ENCODE data around the gene MZT2B. TPM values are rescaled to one million over a fixed set of nuclear protein-coding genes. Genes with fewer than 3 reads are reported as not detected.
"Not testable (repeated sequence)": the region's sequence is repeated elsewhere in the genome, so short reads cannot be mapped to it uniquely, and the experiment has no call there.

The MZT2B gene, protein sequence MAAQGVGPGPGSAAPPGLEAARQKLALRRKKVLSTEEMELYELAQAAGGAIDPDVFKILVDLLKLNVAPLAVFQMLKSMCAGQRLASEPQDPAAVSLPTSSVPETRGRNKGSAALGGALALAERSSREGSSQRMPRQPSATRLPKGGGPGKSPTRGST
- total RNA-seq (100 to 1,000 TPM; 205 to 207 TPM), polyA plus RNA-seq (100 to 1,000 TPM; 184 to 199 TPM)

GRCh38 chr2:130181880-130182682 is at the start of gene MZT2B:
MZT2B (plus strand) TSS chr2:130182262; CDS start chr2:130182283, 21 bp downstream.
- not testable (repeated sequence) for H3K27me3 Mint-ChIP-seq

GRCh38 chr2:130135692-130136541 is 46.1 kb upstream of the MZT2B start:
- intact Hi-C loops (cut with micrococcal nuclease) = no loop called here
- Mint-ChIP-seq H3K9me3 (peaks cover 0 to 2% (median 0%) of the 10 kb centered on the region in 8 donors), H3K4me1 (no peaks in the 10 kb centered on the region)

More at GRCh38 chr2:130181880-130182682, at the start of gene MZT2B:
- Mint-ChIP-seq H3K27ac (peak within 1 kb of the TSS; percentile 94 to 98 (median 96)), H3K4me3 (peak within 1 kb of the TSS; percentile 90 to 97 (median 91)), H3K4me1 (peaks cover 11 to 47% (median 23%) of the 10 kb centered on the region in 4 donors)
- not testable (repeated sequence) for H3K9me3 Mint-ChIP-seq; H3K36me3 Mint-ChIP-seq; H3K27me3 ChIP-seq (ENCODE audit: insufficient read depth, low read length); H3K9me3 ChIP-seq (ENCODE audit: control insufficient read depth in 1 of 2, low read length in 2 of 2); H3K36me3 ChIP-seq (ENCODE audit: insufficient read depth, low read length)
- peaks cover 28% of the 10 kb centered on the region for H3K4me1 ChIP-seq (ENCODE audit: insufficient read depth, low read length)
- peak within 1 kb of the TSS; percentile 81 to 97 for H3K4me3 ChIP-seq (ENCODE audit: low read length in 2 of 2)
- intact Hi-C loops (cut with micrococcal nuclease) = loop anchor here (1.0 to 5.0 kb wide), 6 partner anchors 37 to 1311 kb away; partner anchors contain the start of genes CCDC74B, IMP4, MZT2A and PLEKHB2
- ChIA-PET CTCF (ENCODE audit: partially characterized antibody) (interaction anchor here (0.8 to 2.4 kb wide), 6 partner anchors 149 to 1311 kb away, joined by 3 to 32 read pairs (median 5); partner anchors contain the start of genes IMP4 and MZT2A), POLR2A (ENCODE audit: partially characterized antibody) (interaction anchor here (0.5 to 5.1 kb wide), 12 partner anchors 14 to 1345 kb away, joined by 3 to 98 read pairs (median 3); partner anchors contain the start of genes CCDC74A and IMP4)
- peak; percentile 90 to 94 (median 93) for DNase-seq
- H3K27ac ChIP-seq (ENCODE audit: low read depth, low read length) = peak within 1 kb of the TSS; percentile 90

DNA sequence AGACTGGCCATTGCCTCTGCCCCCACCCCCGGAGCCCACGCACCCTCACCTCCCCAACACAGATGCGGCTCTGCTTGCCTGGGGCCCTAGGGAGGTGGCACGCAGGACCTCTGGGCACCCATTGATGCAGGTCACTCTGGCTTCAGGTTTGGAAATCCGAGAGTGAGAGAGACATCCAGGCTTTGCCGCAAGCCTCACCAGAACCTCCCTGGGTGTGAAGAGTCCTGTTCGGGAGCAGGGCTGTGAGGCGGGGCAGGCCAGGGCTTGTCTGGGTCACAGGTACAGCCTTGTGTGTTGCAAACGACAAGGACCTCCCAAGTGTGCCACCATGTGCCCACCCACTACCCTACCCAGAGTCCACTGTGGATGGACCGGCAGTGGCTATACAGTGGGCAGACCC is 45.5 kb upstream of the MZT2B start:
- H3K4me3 ChIP-seq (ENCODE audit: low read length in 2 of 2); DNase-seq; CTCF ChIA-PET (ENCODE audit: partially characterized antibody); H3K4me3 Mint-ChIP-seq; H3K36me3 Mint-ChIP-seq; intact Hi-C loops (cut with micrococcal nuclease); H3K27ac Mint-ChIP-seq; H3K4me1 ChIP-seq (ENCODE audit: insufficient read depth, low read length); H3K9me3 Mint-ChIP-seq; H3K27me3 Mint-ChIP-seq; POLR2A ChIA-PET (ENCODE audit: partially characterized antibody); H3K4me1 Mint-ChIP-seq; H3K27ac ChIP-seq (ENCODE audit: low read depth, low read length); H3K36me3 ChIP-seq (ENCODE audit: insufficient read depth, low read length); H3K9me3 ChIP-seq (ENCODE audit: control insufficient read depth in 1 of 2, low read length in 2 of 2); H3K27me3 ChIP-seq (ENCODE audit: insufficient read depth, low read length): not testable (repeated sequence)

More at GRCh38 chr2:130135692-130136541, 46.1 kb upstream of the MZT2B start:
- POLR2A ChIA-PET (ENCODE audit: partially characterized antibody) = no interaction called here
- Histone ChIP-seq H3K27me3 (ENCODE audit: insufficient read depth, low read length) (no peaks in the 10 kb centered on the region), H3K4me3 (ENCODE audit: low read length in 2 of 2) (no peak overlapping the region), H3K9me3 (ENCODE audit: control insufficient read depth in 1 of 2, low read length in 2 of 2) (no peaks in the 10 kb centered on the region), H3K27ac (ENCODE audit: low read depth, low read length) (no peak overlapping the region), H3K36me3 (ENCODE audit: insufficient read depth, low read length) (no peaks in the 10 kb centered on the region), H3K4me1 (ENCODE audit: insufficient read depth, low read length) (no peaks in the 10 kb centered on the region)
- DNase-seq = no peak
- no peak overlapping the region for H3K4me3 Mint-ChIP-seq
- H3K27ac Mint-ChIP-seq = no peak overlapping the region
- no peaks in the 10 kb centered on the region for H3K36me3 Mint-ChIP-seq
- peaks cover 0 to 2% of the 10 kb centered on the region in 2 donors for H3K27me3 Mint-ChIP-seq
- CTCF ChIA-PET (ENCODE audit: partially characterized antibody) = no interaction called here

GRCh38 chr2:130137118-130137517 is 44.9 kb upstream of the MZT2B start:
- DNase-seq; H3K4me3 ChIP-seq (ENCODE audit: low read length in 2 of 2); H3K4me1 Mint-ChIP-seq; H3K27me3 ChIP-seq (ENCODE audit: insufficient read depth, low read length); H3K27ac Mint-ChIP-seq; intact Hi-C loops (cut with micrococcal nuclease); H3K27ac ChIP-seq (ENCODE audit: low read depth, low read length); H3K9me3 Mint-ChIP-seq; H3K27me3 Mint-ChIP-seq; H3K4me1 ChIP-seq (ENCODE audit: insufficient read depth, low read length); H3K9me3 ChIP-seq (ENCODE audit: control insufficient read depth in 1 of 2, low read length in 2 of 2); H3K4me3 Mint-ChIP-seq; CTCF ChIA-PET (ENCODE audit: partially characterized antibody); H3K36me3 ChIP-seq (ENCODE audit: insufficient read depth, low read length); H3K36me3 Mint-ChIP-seq; POLR2A ChIA-PET (ENCODE audit: partially characterized antibody): not testable (repeated sequence)

DNA sequence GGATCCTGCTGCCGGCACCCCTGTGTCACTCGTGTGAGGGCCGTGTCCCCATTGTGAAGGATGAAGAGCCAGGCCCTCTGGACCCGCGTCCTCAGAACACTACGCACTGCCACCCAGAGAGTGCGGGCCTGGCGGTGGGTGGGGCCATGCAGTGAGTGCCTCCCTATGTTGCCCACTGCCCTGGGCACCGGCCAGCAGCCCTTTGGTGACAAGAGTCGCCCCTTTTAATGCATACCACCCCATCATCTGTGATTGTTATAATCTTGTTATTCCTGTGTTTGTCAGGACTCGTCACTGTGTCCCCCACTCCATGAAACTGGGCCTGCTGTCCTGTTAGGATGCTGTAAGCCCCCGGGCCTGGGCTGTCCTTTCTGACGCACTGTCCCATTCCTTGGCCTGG is 43.7 kb upstream of the MZT2B start:
- H3K27me3 Mint-ChIP-seq; intact Hi-C loops (cut with micrococcal nuclease); H3K4me1 Mint-ChIP-seq; H3K4me1 ChIP-seq (ENCODE audit: insufficient read depth, low read length); CTCF ChIA-PET (ENCODE audit: partially characterized antibody); DNase-seq; H3K4me3 Mint-ChIP-seq; H3K27ac Mint-ChIP-seq; POLR2A ChIA-PET (ENCODE audit: partially characterized antibody); H3K27me3 ChIP-seq (ENCODE audit: insufficient read depth, low read length); H3K9me3 Mint-ChIP-seq; H3K9me3 ChIP-seq (ENCODE audit: control insufficient read depth in 1 of 2, low read length in 2 of 2); H3K4me3 ChIP-seq (ENCODE audit: low read length in 2 of 2); H3K27ac ChIP-seq (ENCODE audit: low read depth, low read length); H3K36me3 Mint-ChIP-seq; H3K36me3 ChIP-seq (ENCODE audit: insufficient read depth, low read length): not testable (repeated sequence)

- H3K4me3 ChIP-seq (ENCODE audit: low read length in 2 of 2); H3K36me3 ChIP-seq (ENCODE audit: insufficient read depth, low read length); CTCF ChIA-PET (ENCODE audit: partially characterized antibody); H3K4me1 ChIP-seq (ENCODE audit: insufficient read depth, low read length); H3K4me3 Mint-ChIP-seq; H3K27me3 ChIP-seq (ENCODE audit: insufficient read depth, low read length); POLR2A ChIA-PET (ENCODE audit: partially characterized antibody); H3K9me3 ChIP-seq (ENCODE audit: control insufficient read depth in 1 of 2, low read length in 2 of 2); H3K27me3 Mint-ChIP-seq; H3K36me3 Mint-ChIP-seq; H3K27ac ChIP-seq (ENCODE audit: low read depth, low read length); H3K27ac Mint-ChIP-seq; DNase-seq; H3K9me3 Mint-ChIP-seq; intact Hi-C loops (cut with micrococcal nuclease); H3K4me1 Mint-ChIP-seq: not testable (repeated sequence)
Observed at GRCh38 chr2:130138841-130139251, 43.2 kb upstream of the MZT2B start.

Data from CD4-positive, alpha-beta memory T cell (primary cell).